GM19397 (cell line): Measurements from ENCODE around the gene PTRH2.

Source experiments
- ATAC-seq: cut with Tn5 transposase; IDR thresholded peaks from one replicate; pipeline ENCODE4 v1.9.1; 2021; ENCODE audit warnings: mild to moderate bottlenecking, moderate library complexity; ENCODE audit not compliant: unreplicated experiment

Gene PTRH2

DNA sequence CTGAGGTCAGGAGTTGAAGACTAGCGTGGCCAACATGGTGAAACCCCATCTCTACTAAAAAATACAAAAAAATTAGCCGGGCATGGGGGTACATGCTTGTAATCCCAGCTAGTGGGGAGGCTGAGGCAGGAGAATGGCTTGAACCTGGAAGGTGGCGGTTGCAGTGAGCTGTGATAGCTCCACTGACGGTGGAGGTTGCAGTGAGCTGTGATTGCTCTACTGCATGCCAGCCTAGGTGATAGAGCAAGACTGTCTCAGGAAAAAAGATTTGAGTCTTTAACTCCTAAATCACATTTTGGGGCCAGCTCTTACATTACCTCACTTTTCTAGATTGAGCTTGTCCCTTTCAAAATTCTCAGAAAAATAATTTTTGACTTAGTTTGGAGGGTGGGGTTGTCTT, 15.4 kb upstream of the PTRH2 start:
- no peak for ATAC-seq

DNA sequence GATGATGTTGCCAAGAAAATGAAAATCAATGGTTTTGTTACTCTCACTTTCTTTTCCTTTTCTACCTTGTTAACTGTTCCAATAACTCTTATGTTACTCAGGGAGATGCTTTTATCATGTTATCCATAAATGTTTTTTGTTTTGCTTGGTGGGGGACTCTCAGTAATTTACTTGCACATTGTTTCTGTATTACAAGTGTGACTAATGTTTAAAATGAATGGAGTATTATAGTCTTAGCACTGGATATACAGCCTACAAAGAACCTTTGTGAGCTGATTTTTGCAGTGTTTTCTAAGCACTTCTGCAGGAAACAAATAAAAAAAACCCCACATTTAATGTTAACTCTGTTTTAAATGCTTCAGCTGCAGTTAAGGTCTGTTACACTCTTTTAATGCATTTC, 12.3 kb upstream of the PTRH2 start:
- no peak for ATAC-seq

DNA sequence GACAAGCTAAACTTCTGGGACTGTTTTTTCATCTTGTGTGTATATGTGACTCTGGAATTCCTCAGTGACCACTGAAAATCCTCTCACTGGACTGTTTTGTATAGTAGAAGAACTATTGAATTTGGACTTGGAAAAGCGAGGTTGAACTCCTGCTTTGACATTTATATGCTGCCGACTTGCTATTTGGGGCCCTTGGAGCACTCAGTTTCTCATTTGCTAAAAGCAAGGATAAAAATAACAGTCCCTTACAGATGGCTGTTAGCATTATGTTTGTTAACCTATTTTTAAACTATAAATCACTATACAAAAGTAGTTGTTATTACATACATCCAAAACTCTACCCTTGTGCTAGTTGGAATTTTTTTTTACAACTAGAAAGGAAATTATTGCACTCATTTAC, 9.2 kb upstream of the PTRH2 start:
- no peak for ATAC-seq

DNA sequence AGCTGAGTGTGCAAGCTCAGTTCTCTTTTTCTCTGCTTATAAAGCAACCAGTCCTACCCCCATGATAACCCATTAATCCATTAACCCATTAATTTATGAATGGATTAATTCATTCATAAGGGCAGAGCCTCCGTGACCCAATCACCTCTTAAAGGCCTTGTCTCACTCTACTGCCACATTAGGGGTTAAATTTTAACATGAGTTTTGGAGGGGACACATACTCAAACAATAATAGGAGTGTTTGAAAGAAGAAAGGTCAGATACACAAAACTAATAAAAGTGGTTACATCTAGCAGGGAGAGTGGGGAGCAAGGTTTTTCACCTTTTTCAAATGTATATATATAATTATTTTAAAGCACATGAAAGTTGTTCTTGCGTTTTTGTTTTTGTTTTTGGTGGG, 7.0 kb upstream of the PTRH2 start:
- no peak for ATAC-seq

DNA sequence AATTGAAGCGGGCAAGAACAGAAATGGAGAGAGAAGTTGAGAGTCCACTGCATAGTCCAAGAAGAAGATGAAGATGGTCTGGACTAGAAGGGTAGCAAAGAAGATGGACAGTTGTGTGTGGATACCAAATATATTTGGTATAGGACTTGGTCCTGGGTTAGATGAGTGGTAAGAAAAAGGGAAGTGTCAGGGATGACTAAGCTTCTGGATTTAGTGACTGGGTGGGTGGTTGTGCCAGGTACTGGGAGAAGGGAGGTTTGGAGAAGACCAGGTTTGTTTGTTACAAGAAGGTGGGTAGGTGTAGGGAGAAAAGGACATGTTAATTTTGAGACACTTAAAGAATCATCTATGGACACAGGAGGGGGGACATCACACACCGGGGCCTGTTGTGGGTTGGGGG, 5.6 kb upstream of the PTRH2 start:
- no peak for ATAC-seq

DNA sequence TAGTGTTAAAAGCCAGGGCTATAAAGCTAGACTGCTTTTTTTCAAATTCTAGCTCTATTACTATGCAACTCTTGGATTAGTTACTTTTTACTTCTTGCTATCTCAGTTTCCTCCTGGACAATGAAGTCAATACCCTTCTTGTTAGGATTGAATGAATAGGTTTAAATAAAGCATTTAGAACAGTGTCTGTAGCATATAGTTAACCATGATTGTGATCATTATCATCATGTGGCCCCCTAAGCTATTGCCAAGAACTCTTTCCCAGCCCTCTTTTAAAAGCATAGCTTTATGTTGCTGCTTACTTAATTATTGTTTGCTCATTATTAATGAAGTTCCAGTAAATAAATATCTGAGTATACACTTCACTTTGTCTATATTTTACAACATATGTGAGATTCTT, 4.7 kb upstream of the PTRH2 start:
- ATAC-seq, result no peak

DNA sequence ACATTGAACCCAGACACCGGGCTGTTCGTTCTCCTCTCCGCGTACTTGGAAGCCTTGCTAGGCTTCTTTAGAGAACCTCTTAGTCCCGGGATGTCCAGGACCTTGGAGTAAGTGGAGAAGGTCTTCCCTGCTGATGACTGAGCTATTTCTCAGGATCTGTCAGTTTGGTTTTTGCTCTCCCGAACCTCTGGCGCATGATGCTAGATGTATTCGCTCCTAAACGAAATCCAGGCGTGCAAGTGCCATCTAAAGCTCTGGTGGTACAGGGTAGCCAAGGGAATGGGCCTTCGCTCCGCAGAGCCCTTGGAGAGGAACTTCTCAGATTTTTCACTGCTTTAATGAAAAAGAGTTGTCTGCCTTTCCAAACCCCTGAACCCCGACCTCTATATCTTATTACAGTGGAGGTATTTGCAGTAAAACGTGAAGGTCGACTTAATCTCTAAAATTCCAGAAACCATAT, 771 bp upstream of the PTRH2 start:
- ATAC-seq, result no peak

DNA sequence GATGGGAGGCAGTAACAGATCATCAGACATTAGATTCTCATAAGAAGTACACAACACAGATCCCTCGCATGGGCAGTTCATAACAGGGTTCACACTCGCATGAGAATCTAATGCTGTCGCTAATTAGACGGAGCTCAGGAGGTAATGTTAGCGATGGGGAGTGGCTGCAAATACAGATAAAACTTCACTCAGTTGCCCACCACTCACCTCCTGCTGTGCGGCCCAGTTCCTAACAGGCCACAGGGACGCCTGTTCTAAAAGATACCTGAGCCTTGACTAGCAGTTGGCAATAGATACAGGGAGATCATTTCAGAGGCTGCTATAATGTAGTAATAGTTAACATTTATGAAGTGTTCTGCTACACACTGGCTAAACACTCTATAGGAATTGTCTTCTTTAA, 4.9 kb downstream of the PTRH2 start:
- no peak for ATAC-seq

DNA sequence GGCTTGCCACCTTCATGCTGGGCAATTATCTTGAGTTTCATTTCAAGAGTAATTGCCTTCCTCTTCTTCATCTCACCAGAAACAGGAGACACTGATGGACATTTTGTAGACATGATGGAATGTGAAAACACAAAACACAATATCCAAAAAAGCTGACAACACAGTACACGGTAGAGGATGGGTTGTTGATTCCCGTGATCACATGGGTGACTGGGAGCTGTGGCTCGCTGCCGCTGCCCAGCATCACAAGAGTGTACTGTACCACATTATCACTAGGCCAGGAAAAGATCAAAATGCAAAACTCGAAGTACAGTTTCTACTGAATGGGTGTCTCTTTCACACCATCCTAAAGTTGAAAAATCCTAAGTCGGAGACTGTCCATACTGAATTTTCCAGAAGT, 7.4 kb downstream of the PTRH2 start:
- no peak for ATAC-seq

DNA sequence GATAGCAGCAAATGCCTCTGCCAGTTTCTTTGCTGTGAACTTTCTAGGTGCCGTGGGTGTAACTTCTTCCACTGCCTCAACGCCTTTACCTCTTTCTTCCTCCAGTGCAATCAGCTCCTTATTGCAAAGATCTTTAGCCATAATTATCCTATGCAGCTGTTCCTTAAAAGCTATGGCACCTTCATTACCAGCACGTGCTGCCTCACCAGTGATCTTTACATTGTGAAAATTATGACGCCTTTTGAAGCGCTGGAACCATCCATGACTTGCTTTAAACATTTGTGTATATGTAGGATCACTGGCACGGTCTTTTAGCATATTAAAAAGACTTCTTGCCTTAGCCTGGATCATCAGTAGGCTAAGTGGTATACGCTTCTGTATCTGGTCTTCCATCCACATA, 8.0 kb downstream of the PTRH2 start:
- ATAC-seq, result no peak

DNA sequence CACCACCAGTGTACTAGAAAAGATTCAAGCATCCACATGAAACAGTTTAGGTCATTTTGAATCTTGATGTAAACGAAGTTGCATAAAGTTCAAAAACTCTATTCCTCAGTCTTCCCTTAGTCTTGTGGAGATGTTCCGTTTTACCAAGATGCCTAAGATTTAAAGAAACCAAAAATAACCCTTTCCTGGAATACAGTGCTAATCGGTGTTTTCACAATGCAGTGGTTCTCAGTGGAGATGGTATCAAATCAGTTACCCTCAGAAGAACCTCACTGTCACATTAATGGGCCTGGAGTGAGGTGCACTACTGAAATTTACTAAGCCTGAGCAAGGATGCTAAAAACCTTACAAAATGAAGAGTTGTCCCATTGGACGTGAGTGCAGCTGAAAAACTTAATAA, 9.1 kb downstream of the PTRH2 start:
- ATAC-seq, result no peak

DNA sequence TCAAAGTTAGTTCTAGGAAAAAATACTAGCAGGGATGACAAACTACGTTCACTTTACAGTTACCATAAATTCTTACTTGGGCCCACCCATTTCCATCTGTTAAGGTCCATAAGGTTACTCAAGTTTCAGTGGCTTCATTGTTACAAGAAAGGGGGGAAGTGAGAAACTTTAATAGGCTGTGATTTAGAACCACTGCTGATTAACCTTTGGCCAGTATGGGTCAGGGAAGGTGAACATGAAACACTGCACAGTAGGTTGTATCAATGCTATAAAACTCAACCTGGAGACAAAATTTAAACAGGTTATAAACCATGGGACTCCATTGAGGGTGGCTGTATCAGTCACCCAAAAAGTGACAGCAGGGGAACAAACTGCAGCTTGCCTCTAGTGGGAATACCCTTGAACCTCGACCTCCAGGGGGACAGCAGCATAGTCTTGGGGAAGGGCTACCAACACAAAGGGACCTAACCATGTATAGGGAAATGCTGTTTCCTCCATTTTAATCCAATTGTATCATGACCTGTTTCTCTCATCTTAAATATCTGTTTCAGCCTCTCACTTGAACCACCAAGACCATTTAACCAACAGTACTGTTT, 10.4 kb downstream of the PTRH2 start:
- no peak for ATAC-seq

DNA sequence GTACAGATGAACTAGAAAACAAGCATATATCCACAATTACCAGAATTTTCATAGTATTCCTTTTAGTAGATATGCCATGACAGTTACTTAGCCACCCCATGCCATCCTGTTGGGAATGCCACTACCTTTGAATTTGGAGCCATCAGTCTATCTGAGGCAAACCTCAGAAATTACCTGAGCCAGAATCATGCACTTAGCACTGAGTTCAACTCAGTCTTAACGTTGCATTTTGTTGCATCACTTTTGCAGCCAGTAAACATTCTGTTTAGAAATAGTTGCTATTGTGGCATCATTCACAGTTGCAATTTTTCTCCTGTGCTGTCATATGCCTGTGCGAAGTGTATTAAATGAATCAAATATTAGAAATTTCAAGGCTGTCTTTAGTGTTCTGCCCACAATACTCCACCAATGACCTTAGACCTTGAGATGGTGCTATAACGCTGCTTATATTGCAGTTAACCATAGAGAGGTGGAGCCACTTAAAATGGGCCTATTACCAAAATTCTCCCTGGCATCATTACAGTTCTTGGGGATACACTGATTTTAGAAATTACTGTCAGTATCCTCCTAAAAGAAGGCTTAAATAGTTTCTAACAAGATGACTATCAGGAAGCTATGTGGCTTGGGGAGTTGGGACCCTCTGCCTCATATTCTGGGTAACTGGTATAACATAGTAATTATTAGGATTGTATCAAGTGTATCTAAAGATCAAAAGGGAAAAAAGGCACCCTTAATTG, 11.1 kb downstream of the PTRH2 start:
- ATAC-seq, result no peak

DNA sequence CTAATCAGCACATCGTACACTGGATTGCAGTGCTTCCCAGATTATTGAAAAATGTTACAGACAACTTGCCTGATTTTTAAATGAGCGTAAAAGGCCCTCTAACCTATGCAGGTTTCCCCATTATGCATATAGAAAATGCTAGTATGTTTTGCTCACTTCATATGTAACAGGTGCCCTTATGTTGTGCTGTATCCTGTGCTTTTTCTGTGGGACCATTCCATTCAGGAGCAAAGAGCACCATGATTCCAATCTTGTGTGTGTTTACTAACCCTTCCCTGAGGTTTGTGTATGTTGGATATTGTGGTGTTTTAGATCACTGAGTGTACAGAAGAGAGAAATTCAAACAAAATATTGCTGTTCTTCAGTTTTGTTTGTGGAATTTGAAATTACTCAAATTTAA, 12.9 kb downstream of the PTRH2 start:
- no peak for ATAC-seq

DNA sequence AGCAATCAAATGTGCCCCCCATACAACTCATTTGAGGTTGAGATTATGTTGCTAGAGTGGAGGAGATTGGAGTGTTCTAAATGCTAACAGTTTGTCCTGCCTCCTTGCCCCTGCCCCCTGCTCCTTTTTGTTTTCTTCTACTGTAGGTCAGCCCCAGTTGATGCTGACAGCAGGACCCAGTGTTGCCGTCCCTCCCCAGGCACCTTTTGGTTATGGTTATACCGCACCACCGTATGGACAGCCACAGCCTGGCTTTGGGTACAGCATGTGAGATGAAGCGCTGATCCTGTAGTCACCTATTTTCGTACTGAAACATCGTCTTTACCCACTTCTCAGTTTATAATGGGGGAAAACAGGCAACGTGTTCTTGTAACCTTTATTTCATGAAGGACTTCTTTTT, 13.6 kb downstream of the PTRH2 start:
- ATAC-seq, result no peak

DNA sequence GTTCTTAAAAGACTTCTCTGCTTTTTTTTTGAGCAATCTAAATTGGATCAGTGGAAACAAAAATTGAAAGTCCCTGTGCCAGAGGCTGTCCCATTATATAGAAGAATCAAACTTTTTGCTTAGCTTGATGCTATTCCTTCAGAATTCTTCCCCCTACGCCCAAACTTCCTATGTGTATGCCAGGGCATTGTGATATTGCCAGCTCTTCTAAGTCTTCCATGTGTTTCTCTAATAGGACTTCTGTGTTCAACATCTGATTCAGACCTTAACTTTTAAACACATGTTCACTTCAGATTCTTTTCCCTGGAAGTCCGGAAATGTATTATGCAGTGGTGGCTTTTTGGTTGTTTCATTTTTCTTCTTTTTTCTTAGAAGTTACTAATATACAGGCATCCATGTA, 18.7 kb downstream of the PTRH2 start:
- no peak for ATAC-seq

DNA sequence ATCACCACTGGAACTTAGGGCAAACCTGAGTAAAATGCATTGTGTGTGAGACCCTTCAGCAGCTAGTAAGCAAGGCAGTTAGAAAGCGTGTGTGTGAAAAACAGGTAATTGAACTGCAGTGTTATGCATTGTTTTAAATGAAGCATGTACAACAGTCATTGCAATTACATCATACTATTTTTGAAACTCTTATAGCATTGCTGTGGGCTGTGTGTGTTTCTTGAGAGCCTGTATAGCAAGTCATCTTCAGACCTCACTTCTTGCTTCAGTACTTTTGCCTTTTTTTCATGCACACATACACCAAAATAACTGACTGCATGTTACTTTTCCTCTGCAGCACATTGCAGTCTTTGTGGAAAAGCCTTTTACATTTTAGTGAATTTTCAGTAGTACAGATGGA, 19.2 kb downstream of the PTRH2 start:
- no peak for ATAC-seq

DNA sequence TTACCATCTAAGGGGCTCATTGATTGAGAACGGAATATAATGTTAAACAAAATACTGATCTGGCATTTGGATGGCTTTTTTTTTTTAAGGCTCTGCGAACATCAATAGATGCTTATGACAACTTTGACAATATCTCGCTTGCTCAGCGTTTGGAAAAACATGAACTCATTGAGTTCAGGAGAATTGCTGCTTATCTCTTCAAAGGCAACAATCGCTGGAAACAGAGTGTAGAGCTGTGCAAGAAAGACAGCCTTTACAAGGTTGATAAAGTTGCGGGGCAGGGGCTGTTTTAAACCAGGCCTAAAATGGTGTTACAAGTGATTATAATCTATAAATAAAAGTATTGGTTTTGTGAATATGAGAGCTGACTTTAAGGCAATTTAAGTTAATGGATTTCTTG, 22.3 kb downstream of the PTRH2 start:
- ATAC-seq, result no peak

DNA sequence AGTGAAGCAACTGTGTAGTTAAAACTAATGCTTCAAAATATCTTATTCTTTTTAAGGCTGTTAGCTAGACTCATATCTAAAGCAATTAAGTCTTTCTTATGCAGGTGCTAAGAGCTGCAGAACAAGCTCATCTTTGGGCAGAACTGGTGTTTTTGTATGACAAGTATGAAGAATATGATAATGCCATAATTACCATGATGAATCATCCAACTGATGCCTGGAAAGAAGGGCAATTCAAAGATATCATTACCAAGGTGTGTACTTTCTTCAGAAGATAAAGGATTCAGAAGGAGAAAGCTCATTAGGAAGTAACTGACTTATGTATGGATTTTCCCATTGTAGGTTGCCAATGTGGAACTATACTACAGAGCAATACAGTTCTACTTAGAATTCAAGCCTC, 23.9 kb downstream of the PTRH2 start:
- no peak for ATAC-seq

DNA sequence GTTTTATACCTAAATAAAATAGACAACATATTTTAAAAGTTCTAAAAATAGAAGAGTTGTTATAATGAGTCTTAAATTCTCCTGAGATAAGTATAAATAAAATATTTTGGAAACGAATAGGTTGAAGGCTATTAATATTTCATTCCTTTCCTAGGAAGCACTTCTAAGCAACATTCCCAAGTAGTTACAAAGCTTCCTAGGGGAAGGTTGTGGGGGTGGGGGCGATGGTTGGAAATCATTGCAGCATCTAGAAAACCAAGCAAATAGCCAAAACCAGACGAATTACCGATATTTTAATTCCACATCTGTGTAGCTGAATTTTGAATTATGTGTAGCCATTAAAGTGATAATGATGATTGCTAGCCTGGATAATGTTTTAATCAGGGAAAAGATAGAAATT, 26.9 kb downstream of the PTRH2 start:
- no peak for ATAC-seq

DNA sequence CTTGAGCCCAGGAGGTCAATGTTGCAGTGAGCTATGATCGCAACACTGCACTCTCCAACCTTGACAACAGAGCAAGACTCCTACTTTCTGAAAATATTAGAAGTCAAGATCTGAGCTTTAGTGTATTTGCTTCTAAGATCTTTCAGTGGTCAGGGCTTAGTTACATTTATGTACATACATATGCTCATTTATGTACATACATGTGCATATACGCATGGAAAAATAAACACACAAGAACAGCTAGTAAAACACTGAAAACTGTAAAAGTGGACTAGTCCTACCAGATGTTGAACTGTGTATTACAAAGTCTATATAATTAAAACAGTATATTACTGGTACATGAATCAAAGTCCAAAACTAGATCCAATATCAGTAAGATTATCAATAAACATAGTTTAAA, 28.3 kb downstream of the PTRH2 start:
- no peak for ATAC-seq

DNA sequence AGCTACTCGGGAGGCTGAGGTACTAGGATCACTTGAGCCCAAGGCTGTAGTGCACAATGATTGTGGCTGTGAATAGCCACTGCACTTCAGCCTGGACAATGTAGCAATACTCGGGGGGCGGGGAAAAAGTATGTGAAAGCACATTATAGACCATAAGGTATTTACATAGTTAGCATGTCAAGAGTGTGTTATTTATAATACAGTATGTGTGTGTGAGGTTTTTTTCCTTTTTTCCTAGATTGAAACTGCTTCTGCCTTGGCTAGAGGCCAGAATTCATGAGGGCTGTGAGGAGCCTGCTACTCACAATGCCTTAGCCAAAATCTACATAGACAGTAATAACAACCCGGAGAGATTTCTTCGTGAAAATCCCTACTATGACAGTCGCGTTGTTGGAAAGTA, 30.5 kb downstream of the PTRH2 start:
- no peak for ATAC-seq

DNA sequence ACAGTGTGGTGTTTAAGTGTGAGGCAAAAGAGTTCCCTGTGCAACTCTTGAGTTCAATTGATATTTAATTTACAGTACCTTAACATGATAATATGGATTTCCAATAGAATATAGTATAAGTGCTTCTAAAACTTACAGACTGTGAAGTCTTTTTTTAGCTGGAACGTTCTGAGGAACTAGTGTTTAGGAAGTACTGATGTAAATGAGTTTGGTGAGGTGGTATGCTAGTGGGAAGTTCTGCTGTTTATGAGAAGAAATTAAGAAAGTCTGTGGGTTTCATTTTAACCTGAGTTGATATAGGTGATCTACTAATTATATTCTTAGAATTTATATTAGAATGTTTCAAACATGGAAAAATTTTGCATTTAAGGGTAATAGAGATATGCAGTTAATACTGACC, 32.0 kb downstream of the PTRH2 start:
- ATAC-seq, result no peak
